Esophagus muscularis mucosa (tissue), 3 donors: ENCODE data around the gene CAMKV.

ENCODE experiments used
- POLR2A ChIP-seq: fragments of 450-650 bp; IDR thresholded peaks from one replicate; pipeline ENCODE4 v1.6.1; 2017; ENCODE audit warnings: antibody characterized with exemption, moderate library complexity, mild to moderate bottlenecking, low read depth
- TF ChIP-seq, protein P1 (sequence below), 3 experiments: fragments of 200-600 bp in 2 of 3; fragments of 450-650 bp in 1 of 3; sonication (generic) in 2 of 3; IDR thresholded peaks; one replicate each; pipeline ENCODE4 v1.5.1; 2017 to 2019; ENCODE audit warnings: antibody characterized with exemption in 3 of 3, mild to moderate bottlenecking in 2 of 3, moderate library complexity in 1 of 3

DNA sequence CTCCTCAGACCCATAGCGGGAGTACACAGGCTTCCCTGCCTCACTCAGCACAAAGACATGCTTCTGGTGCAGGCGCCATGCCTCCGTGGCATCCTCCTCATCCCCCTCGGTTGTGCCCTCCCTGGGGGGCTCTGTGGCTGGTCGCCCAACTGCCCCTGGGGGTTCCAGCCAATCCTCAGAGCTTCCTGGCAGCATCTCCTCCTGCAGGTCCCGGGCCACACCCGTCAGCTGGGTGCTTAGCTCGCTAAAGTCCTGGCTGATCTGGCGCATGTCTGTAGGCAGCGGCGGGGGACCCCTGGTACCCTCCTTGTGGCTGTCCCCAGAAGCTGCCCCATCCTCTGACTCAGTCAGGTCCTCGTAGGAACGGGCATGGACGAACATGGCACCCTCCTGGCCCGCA lies 41.9 kb upstream of the CAMKV start:
- TF ChIP-seq, protein P1, sequence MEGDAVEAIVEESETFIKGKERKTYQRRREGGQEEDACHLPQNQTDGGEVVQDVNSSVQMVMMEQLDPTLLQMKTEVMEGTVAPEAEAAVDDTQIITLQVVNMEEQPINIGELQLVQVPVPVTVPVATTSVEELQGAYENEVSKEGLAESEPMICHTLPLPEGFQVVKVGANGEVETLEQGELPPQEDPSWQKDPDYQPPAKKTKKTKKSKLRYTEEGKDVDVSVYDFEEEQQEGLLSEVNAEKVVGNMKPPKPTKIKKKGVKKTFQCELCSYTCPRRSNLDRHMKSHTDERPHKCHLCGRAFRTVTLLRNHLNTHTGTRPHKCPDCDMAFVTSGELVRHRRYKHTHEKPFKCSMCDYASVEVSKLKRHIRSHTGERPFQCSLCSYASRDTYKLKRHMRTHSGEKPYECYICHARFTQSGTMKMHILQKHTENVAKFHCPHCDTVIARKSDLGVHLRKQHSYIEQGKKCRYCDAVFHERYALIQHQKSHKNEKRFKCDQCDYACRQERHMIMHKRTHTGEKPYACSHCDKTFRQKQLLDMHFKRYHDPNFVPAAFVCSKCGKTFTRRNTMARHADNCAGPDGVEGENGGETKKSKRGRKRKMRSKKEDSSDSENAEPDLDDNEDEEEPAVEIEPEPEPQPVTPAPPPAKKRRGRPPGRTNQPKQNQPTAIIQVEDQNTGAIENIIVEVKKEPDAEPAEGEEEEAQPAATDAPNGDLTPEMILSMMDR (IDR thresholded peaks at IDR 0.05), result no peak
- TF ChIP-seq POLR2A, result no peak
